Ovary (tissue), 3 donors: Measurements from ENCODE around the gene ENOX1.

ENCODE experiments used
- CTCF ChIP-seq, 3 donors: fragments of 450-650 bp in 2 of 3; fragments of 200-600 bp in 1 of 3; IDR thresholded peaks; one replicate each; pipeline versions ENCODE4 v1.5.1 to v1.8.0; 2016 to 2022; ENCODE audit warnings: antibody characterized with exemption in 3 of 3, mild to moderate bottlenecking in 1 of 3
- POLR2A ChIP-seq: fragments of 450-650 bp; IDR thresholded peaks from one replicate; pipeline ENCODE4 v1.6.1; 2017; ENCODE audit warnings: antibody characterized with exemption, mild to moderate bottlenecking, moderate library complexity
- donor health status: DM: no; HTN: no; CAD: no.

GRCh38 chr13:43697323-43697722 lies 89.4 kb downstream of the ENOX1 start:
- TF ChIP-seq CTCF (IDR thresholded peaks at IDR 0.05) (no peak), POLR2A (no peak)
